Inflammatory macrophage (primary cell): ENCODE measurements around the gene IRX2.

Experiments used
- DNase-seq, 2 donors: peaks; one replicate each; pipeline ENCODE4 v3.0.0-alpha.2; 2020 to 2022

The IRX2 gene

GRCh38 chr5:2711446-2712425 lies 39.7 kb downstream of the IRX2 start:
- DNase-seq = no peak

- DNase-seq = no peak
These were observed 40.6 kb downstream of the IRX2 start for GRCh38 chr5:2710910-2711309.

- no peak for DNase-seq
These were observed 41.3 kb downstream of the IRX2 start for GRCh38 chr5:2709976-2710689.

- DNase-seq = no peak
These were observed 42.7 kb downstream of the IRX2 start for GRCh38 chr5:2708751-2709150.

- DNase-seq = no peak
These were observed 43.3 kb downstream of the IRX2 start for GRCh38 chr5:2708132-2708531.

GRCh38 chr5:2705861-2706260 lies 45.6 kb downstream of the IRX2 start:
- DNase-seq = no peak

GRCh38 chr5:2704806-2705645 lies 46.5 kb downstream of the IRX2 start:
- DNase-seq = no peak

- DNase-seq = no peak
These were observed 47.4 kb downstream of the IRX2 start for GRCh38 chr5:2704111-2704510.

GRCh38 chr5:2703615-2704014 lies 47.9 kb downstream of the IRX2 start:
- DNase-seq = no peak

GRCh38 chr5:2703041-2703440 lies 48.4 kb downstream of the IRX2 start:
- no peak for DNase-seq

GRCh38 chr5:2702096-2702879 lies 49.2 kb downstream of the IRX2 start:
- DNase-seq = no peak

GRCh38 chr5:2701592-2701991 lies 49.9 kb downstream of the IRX2 start:
- no peak for DNase-seq

GRCh38 chr5:2700876-2701275 lies 50.6 kb downstream of the IRX2 start:
- DNase-seq = no peak

- DNase-seq = no peak
These were observed 51.8 kb downstream of the IRX2 start for GRCh38 chr5:2699686-2700085.

GRCh38 chr5:2699231-2699630 lies 52.2 kb downstream of the IRX2 start:
- DNase-seq = no peak

- no peak for DNase-seq
These were observed 52.9 kb downstream of the IRX2 start for GRCh38 chr5:2698581-2698980.

GRCh38 chr5:2697446-2698200 lies 53.9 kb downstream of the IRX2 start:
- DNase-seq = no peak

- no peak for DNase-seq
These were observed 54.4 kb downstream of the IRX2 start for GRCh38 chr5:2697041-2697440.
